ENCODE results near the gene PACSIN2.

PACSIN2 gene

GRCh38 chr22:42970029-42970428 is 44.9 kb downstream of the PACSIN2 start:
- no peak overlapping the region for H3K27ac ChIP-seq
- no peak for TF ChIP-seq ZFX (IDR thresholded peaks at IDR 0.05; ENCODE audit: borderline replicate concordance)
- TF ChIP-seq CTCF (IDR thresholded peaks at IDR 0.05): no peak

DNA sequence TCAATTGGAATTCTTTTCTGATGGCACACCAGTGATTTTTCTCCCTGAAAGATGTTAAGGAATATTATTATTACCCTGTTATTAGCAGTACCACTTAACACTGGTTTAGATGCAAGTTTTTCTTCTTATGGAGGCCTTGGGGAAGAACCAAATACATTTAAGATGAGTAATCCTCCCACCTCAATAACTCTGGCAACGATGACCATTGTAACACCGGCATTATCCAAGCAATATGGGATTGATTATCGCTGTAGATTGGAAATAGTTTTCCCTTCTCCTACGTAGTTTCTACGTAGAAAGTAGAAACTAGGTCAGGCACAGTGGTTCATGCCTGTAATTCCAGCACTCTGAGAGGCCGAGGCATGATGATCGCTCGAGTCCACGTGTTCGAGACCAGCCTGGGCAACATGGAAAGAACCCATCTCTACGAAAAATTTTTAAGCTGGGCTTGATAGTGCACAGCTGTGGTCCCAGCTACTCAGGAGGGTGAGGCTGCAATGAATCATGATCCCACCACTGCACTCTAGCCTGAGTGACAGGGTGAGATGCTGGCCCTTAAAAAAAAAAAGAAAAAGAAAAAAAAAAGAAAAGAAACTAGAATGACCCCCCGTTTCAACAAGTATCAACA is 45.5 kb downstream of the PACSIN2 start:
- H3K27ac ChIP-seq: no peak overlapping the region
- no peak for TF ChIP-seq ZFX (IDR thresholded peaks at IDR 0.05; ENCODE audit: borderline replicate concordance)

DNA sequence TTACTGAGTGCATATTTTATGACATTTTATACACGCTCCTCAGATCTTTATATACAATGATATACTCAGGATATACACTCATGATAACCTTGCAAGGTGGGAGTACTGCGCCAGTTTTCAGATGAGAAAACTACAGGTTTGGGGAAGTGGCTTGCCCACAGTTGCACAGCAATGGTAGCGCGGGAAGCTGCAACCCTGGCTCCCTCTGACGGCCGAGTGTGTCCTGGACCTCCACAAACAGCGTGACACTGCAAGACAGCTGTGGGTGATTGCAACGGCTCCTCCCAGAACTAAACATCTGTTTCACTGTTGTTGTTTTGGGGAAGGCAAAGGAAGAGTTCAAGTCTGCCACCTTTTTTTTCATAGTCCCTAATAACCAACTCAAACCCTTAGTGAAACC is 47.0 kb downstream of the PACSIN2 start:
- TF ChIP-seq CTCF (IDR thresholded peaks at IDR 0.05): no peak
- no peak for TF ChIP-seq ZFX (IDR thresholded peaks at IDR 0.05; ENCODE audit: borderline replicate concordance)
- H3K27ac ChIP-seq: no peak overlapping the region

- no peak for TF ChIP-seq ZFX (IDR thresholded peaks at IDR 0.05; ENCODE audit: borderline replicate concordance)
- H3K27ac ChIP-seq: no peak overlapping the region
These were observed 47.9 kb downstream of the PACSIN2 start for GRCh38 chr22:42967005-42967404.

DNA sequence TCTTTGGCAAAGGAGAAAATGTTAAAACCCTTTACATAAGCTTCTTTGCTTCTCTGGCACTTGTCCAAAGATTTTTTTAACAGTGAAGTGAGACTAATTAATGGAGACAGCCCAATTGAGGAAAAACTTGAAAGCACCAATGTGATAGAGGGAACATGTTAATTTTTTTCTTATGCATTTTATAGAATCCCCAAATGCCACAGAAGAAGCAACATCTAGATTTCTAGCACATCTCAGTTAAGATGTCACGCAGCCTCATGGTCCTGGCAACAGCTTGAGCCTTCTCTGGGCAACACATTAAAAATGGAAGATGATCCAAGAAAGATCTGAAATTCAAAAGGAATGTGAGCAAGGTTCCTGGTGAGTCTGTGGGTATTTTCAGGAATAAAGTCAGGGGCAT is 48.5 kb downstream of the PACSIN2 start:
- no peak overlapping the region for H3K27ac ChIP-seq
- TF ChIP-seq ZFX (IDR thresholded peaks at IDR 0.05; ENCODE audit: borderline replicate concordance): no peak
- no peak for TF ChIP-seq CTCF (IDR thresholded peaks at IDR 0.05)

- TF ChIP-seq CTCF (IDR thresholded peaks at IDR 0.05) (no peak), ZFX (IDR thresholded peaks at IDR 0.05; ENCODE audit: borderline replicate concordance) (no peak)
- H3K27ac ChIP-seq: peak overlapping the region; percentile 30
These were observed 49.8 kb downstream of the PACSIN2 start for GRCh38 chr22:42964994-42965699.

GRCh38 chr22:42963231-42963595 is 51.7 kb downstream of the PACSIN2 start:
- TF ChIP-seq ZFX (IDR thresholded peaks at IDR 0.05; ENCODE audit: borderline replicate concordance) (no peak), CTCF (IDR thresholded peaks at IDR 0.05) (no peak)
- peak overlapping the region; percentile 69 for H3K27ac ChIP-seq

DNA sequence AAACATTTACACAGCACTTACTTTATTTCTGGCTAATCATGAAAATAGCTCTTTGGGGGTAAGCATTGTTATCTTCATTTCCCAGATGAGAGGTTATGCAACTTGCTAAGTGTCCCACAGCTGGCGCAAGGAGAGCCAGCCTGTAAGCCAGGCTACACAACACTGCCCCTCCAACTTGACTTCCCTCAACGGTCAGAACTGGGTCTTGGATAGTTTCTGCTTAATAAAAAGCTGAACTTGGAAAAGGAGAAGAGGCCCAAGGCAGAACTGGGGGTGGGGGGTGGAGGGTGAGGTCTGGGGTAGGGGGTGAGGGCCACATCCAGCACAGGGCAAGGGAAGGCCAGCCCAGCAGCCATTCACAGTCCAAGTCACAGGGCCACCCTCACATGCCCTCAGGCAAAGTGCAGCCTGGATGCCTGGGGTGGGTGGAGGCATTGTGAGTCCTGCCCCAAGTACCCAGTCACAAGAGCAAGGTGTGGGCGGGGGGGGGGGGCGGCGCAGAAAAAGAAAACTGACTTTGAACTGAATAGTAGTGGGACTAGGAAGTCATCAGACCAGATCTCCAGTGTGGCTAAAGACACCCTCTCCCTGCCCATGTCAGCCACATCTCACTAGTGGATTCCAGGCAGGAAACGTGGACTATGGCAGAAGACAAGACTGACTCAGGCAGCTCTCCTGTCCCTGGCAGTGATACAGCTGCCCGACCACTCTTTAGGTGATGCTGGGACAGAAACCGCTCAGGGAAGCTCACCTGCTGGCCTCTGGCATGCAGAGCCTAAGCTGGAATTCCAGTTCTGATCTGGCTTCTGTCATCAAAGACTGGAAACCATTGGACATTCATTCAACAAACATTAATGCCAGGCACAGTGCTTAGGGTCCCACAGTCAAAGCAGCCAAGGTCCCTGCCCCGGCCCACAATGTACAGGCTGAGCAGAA is 52.4 kb downstream of the PACSIN2 start:
- TF ChIP-seq CTCF (IDR thresholded peaks at IDR 0.05): no peak
- no peak for TF ChIP-seq ZFX (IDR thresholded peaks at IDR 0.05; ENCODE audit: borderline replicate concordance)
- peak overlapping the region; percentile 69 for H3K27ac ChIP-seq
